Sigmoid colon (tissue), 7 donors: ENCODE measurements around the gene POU2AF3. TPM values are rescaled to one million over a fixed set of nuclear protein-coding genes. Genes with fewer than 3 reads are reported as not detected.

Experiments
- DNase-seq: peaks from one replicate; pipeline ENCODE4 v3.0.0-alpha.2; 2019
- H3K27ac ChIP-seq, 4 donors: fragments of 200-600 bp; sonication (generic); one replicate each; pipeline ENCODE4 v1.5.1; 2016 to 2019; ENCODE audit warnings: mild to moderate bottlenecking in 1 of 4
- H3K27me3 ChIP-seq, 3 donors: fragments of 200-600 bp; sonication (generic); one replicate each; pipeline ENCODE4 v1.5.1; 2019; ENCODE audit warnings: mild to moderate bottlenecking in 1 of 3
- H3K36me3 ChIP-seq, 4 donors: fragments of 200-600 bp; sonication (generic); one replicate each; pipeline ENCODE4 v1.5.1; 2016 to 2019
- H3K4me1 ChIP-seq, 4 donors: fragments of 200-600 bp; sonication (generic); one replicate each; pipeline ENCODE4 v1.5.1; 2017 to 2019
- H3K4me3 ChIP-seq, 4 donors: fragments of 200-600 bp; sonication (generic); one replicate each; pipeline ENCODE4 v1.5.1; 2017 to 2019; ENCODE audit warnings: mild to moderate bottlenecking in 2 of 4, moderate library complexity in 1 of 4
- H3K9me3 ChIP-seq, 4 donors: fragments of 200-600 bp in 3 of 4; sonication (generic) in 3 of 4; one replicate each; pipeline versions ENCODE4 v1.5.1 to v1.6.1; 2013 to 2019
- EP300 ChIP-seq, 4 donors: sonication (generic); formaldehyde crosslinking; IDR thresholded peaks; one replicate each; pipeline ENCODE4 v1.6.1; 2017; ENCODE audit warnings: antibody characterized with exemption in 4 of 4
- POLR2A ChIP-seq, 2 donors: fragments of 450-650 bp; IDR thresholded peaks; one replicate each; pipeline ENCODE4 v1.6.1; 2016; ENCODE audit warnings: antibody characterized with exemption in 2 of 2, mild to moderate bottlenecking in 2 of 2, moderate library complexity in 2 of 2
- POLR2AphosphoS5 ChIP-seq, 4 donors: sonication (generic); formaldehyde crosslinking; IDR thresholded peaks; one replicate each; pipeline ENCODE4 v1.6.1; 2017; ENCODE audit warnings: antibody characterized with exemption in 4 of 4
- WGBS, 2 donors: extraction: QIAGEN DNeasy Blood & Tissue Kit; methylation state at CpG; one replicate each; pipeline ENCODE4 v1.1.7; 2013; 5-methylcytosine and 5-hydroxymethylcytosine counted together
- intact Hi-C: fragments of 100-400 bp; cut with DNase I; formaldehyde crosslinking; loops from one replicate; pipeline ENCODE4 v1.15.1; 2023
- polyA plus RNA-seq, 3 donors: library from polyadenylated mRNA; stranded (reverse); fragments of 200-250 nt; gene quantifications; one replicate each; pipeline ENCODE4 v1.2.3, GENCODE V29; 2013
- total RNA-seq, 4 donors: library from RNA; depleted of rRNA; stranded (reverse); fragments of >200 nt; gene quantifications; one replicate each; pipeline ENCODE4 v1.1.0, GENCODE V29; 2016
- TF ChIP-seq, protein P1 (sequence below), 4 experiments: fragments of 450-650 bp in 3 of 4; fragments of 200-600 bp in 1 of 4; IDR thresholded peaks; one replicate each; pipeline ENCODE4 v1.5.1; 2016 to 2019; ENCODE audit warnings: antibody characterized with exemption in 4 of 4, mild to moderate bottlenecking in 3 of 4, moderate library complexity in 2 of 4
- donor health status: healthy with polysubstance abuse.
- donor health status: Bipolar disorder and iron deficiency.
- donor health status: healthy.

Gene POU2AF3
- total and polyA plus RNA-seq, 7 donors = 0.68 to 5.8 (median 3.9) TPM

- Histone ChIP-seq H3K27me3 (no peaks in the 10 kb centered on the region), H3K27ac (no peak overlapping the region), H3K9me3 (no peaks in the 10 kb centered on the region), H3K4me1 (no peaks in the 10 kb centered on the region), H3K4me3 (no peak overlapping the region), H3K36me3 (no peaks in the 10 kb centered on the region)
- intact Hi-C loops = no loop called here
- TF ChIP-seq POLR2A (IDR thresholded peaks at IDR 0.05) (no peak), EP300 (IDR thresholded peaks at IDR 0.05) (no peak), POLR2AphosphoS5 (IDR thresholded peaks at IDR 0.05) (no peak)
- TF ChIP-seq, protein P1, sequence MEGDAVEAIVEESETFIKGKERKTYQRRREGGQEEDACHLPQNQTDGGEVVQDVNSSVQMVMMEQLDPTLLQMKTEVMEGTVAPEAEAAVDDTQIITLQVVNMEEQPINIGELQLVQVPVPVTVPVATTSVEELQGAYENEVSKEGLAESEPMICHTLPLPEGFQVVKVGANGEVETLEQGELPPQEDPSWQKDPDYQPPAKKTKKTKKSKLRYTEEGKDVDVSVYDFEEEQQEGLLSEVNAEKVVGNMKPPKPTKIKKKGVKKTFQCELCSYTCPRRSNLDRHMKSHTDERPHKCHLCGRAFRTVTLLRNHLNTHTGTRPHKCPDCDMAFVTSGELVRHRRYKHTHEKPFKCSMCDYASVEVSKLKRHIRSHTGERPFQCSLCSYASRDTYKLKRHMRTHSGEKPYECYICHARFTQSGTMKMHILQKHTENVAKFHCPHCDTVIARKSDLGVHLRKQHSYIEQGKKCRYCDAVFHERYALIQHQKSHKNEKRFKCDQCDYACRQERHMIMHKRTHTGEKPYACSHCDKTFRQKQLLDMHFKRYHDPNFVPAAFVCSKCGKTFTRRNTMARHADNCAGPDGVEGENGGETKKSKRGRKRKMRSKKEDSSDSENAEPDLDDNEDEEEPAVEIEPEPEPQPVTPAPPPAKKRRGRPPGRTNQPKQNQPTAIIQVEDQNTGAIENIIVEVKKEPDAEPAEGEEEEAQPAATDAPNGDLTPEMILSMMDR (IDR thresholded peaks at IDR 0.05) = no peak
- DNase-seq = no peak
- WGBS, 2 donors = 86% methylated on average over 2 of the region's 2 CpGs
These were observed 56.2 kb downstream of the POU2AF3 start for GRCh38 chr11:111354601-111354891.

GRCh38 chr11:111355101-111355500, 56.8 kb downstream of the POU2AF3 start:
- H3K4me1 ChIP-seq = no peaks in the 10 kb centered on the region
- TF ChIP-seq EP300 (IDR thresholded peaks at IDR 0.05) (no peak), POLR2AphosphoS5 (IDR thresholded peaks at IDR 0.05) (no peak), POLR2A (IDR thresholded peaks at IDR 0.05) (no peak)
- TF ChIP-seq, protein P1 (IDR thresholded peaks at IDR 0.05) = no peak
- 91 to 93% methylated on average over 5 of the region's 5 CpGs for WGBS, 2 donors
- H3K4me3 ChIP-seq = no peak overlapping the region
- intact Hi-C loops = no loop called here
- H3K27me3 ChIP-seq = no peaks in the 10 kb centered on the region
- DNase-seq = no peak
- H3K27ac ChIP-seq = no peak overlapping the region
- no peaks in the 10 kb centered on the region for H3K9me3 ChIP-seq
- H3K36me3 ChIP-seq = no peaks in the 10 kb centered on the region

GRCh38 chr11:111355956-111356659, 57.8 kb downstream of the POU2AF3 start:
- WGBS, 2 donors = 58 to 68% methylated on average over 5 of the region's 5 CpGs
- Histone ChIP-seq H3K27ac (no peak overlapping the region), H3K4me3 (no peak overlapping the region), H3K27me3 (no peaks in the 10 kb centered on the region), H3K36me3 (no peaks in the 10 kb centered on the region), H3K9me3 (no peaks in the 10 kb centered on the region), H3K4me1 (no peaks in the 10 kb centered on the region)
- intact Hi-C loops = no loop called here
- TF ChIP-seq, protein P1 (IDR thresholded peaks at IDR 0.05) = no peak
- TF ChIP-seq POLR2A (IDR thresholded peaks at IDR 0.05) (no peak), POLR2AphosphoS5 (IDR thresholded peaks at IDR 0.05) (no peak), EP300 (IDR thresholded peaks at IDR 0.05) (no peak)
- DNase-seq = no peak

- no peaks in the 10 kb centered on the region for H3K36me3 ChIP-seq
- H3K4me3 ChIP-seq = no peak overlapping the region
- H3K27me3 ChIP-seq = no peaks in the 10 kb centered on the region
- DNase-seq = no peak
- TF ChIP-seq EP300 (IDR thresholded peaks at IDR 0.05) = no peak
- intact Hi-C loops = no loop called here
- H3K4me1 ChIP-seq = no peaks in the 10 kb centered on the region
- 83 to 85% methylated on average over 3 of the region's 3 CpGs for WGBS, 2 donors
- H3K9me3 ChIP-seq = no peaks in the 10 kb centered on the region
- H3K27ac ChIP-seq = no peak overlapping the region
These were observed 58.3 kb downstream of the POU2AF3 start for GRCh38 chr11:111356660-111357048.

DNA sequence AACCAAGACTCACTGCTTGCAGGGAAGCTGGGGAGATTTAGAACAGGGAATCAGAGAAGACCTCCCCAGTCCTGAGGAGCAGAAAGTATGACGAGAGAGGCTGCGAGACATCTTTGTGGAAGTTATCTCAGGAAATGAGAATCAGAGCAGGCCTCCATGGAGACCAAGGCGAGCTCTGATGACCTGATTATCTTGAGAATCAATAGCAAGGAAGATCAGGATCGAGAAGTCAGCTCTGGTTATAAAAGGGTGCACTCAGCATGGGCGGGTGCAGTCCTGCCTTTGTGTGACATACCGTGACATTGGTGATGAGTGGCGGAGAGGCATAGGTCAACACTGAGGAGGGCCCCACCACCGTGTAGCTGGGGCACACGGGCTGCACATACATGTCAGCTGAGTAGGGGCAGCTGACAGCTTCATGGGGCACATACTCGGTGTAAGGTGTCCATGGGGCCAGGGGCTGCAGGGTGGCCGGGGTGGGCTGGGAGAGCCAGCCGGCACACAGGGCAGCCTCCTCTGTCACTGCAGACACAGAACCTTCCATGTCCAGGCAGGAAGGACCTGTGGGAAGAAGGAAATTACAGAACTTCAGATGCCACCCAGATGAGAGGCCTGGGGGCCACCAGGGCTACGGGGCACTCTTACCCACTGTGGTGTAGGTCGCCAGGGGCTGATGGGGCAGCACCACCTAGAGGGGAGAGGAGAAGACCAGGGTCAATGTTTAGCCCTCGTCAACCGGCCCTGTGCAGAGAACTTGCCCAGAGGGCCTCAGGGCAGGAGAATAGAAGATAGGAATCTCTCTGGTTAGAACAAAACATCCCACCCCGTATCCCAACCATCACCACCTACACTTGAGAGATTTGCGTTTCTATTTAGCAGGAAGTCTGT, 59.0 kb downstream of the POU2AF3 start:
- no peak overlapping the region for H3K27ac ChIP-seq
- TF ChIP-seq POLR2A (IDR thresholded peaks at IDR 0.05) (no peak), POLR2AphosphoS5 (IDR thresholded peaks at IDR 0.05) (no peak), EP300 (IDR thresholded peaks at IDR 0.05) (no peak)
- TF ChIP-seq, protein P1 (IDR thresholded peaks at IDR 0.05) = no peak
- 76 to 88% methylated on average over 18 of the region's 18 CpGs for WGBS, 2 donors
- no peak overlapping the region for H3K4me3 ChIP-seq
- H3K4me1 ChIP-seq = no peaks in the 10 kb centered on the region
- H3K36me3 ChIP-seq = no peaks in the 10 kb centered on the region
- H3K27me3 ChIP-seq = no peaks in the 10 kb centered on the region
- no peaks in the 10 kb centered on the region for H3K9me3 ChIP-seq
- no peak for DNase-seq
- intact Hi-C loops = no loop called here
